Astrocyte (in vitro differentiated cells and primary cell): ENCODE measurements around the gene ZNF274. TPM values are rescaled to one million over a fixed set of nuclear protein-coding genes. Genes with fewer than 3 reads are reported as not detected.

Experiments used
- total RNA-seq: library from RNA; stranded (reverse); gene quantifications from 2 replicates; pipeline ENCODE4 v1.2.1, GENCODE V29; 2021

Gene ZNF274
- total RNA-seq, 1 donor from 2014 or later: 38.5 TPM

Other genes starting within 250 kb of the ZNF274 start
- 5.5 and 10.4 TPM in 2 replicates for gene ZNF418, start 247.7 kb upstream of the ZNF274 start, total RNA-seq
- gene ZNF256, start 235.4 kb upstream of the ZNF274 start, total RNA-seq: 7.1 and 7.3 TPM in 2 replicates
- gene C19orf18, start 208.5 kb upstream of the ZNF274 start, total RNA-seq: 0.66 and 1.5 TPM in 2 replicates
- gene ZNF606, start 180.2 kb upstream of the ZNF274 start, total RNA-seq: 13.5 and 14.3 TPM in 2 replicates
- not detected in 2 replicates for gene ZSCAN1, start 149.0 kb upstream of the ZNF274 start, total RNA-seq
- 1.5 and 1.7 TPM in 2 replicates for gene ZNF135, start 123.8 kb upstream of the ZNF274 start, total RNA-seq
- gene ZSCAN18, start 84.8 kb upstream of the ZNF274 start, total RNA-seq: 28.6 and 31.8 TPM in 2 replicates
- 10.8 and 11.1 TPM in 2 replicates for gene ZNF329, start 32.3 kb upstream of the ZNF274 start, total RNA-seq
- 23.4 and 23.7 TPM in 2 replicates for gene ZNF544, start 45.9 kb downstream of the ZNF274 start, total RNA-seq
- 10.0 and 10.4 TPM in 2 replicates for gene ZNF8, start 95.9 kb downstream of the ZNF274 start, total RNA-seq
- gene ERVK3-1, start 122.3 kb downstream of the ZNF274 start, total RNA-seq: 34.6 and 40.9 TPM in 2 replicates
- gene ZSCAN22, start 143.9 kb downstream of the ZNF274 start, total RNA-seq: 2.7 and 3.1 TPM in 2 replicates
- gene A1BG, start 170.4 kb downstream of the ZNF274 start, total RNA-seq: 32.3 and 35.9 TPM in 2 replicates
- 0.43 and 0.55 TPM in 2 replicates for gene ZNF497, start 179.7 kb downstream of the ZNF274 start, total RNA-seq
- gene ZNF837, start 198.0 kb downstream of the ZNF274 start, total RNA-seq: 2.4 and 2.9 TPM in 2 replicates
- 793 and 891 TPM in 2 replicates for gene RPS5, start 204.2 kb downstream of the ZNF274 start, total RNA-seq
- 0.36 and 0.41 TPM in 2 replicates for gene RNF225, start 212.6 kb downstream of the ZNF274 start, total RNA-seq
- gene ZNF584, start 225.6 kb downstream of the ZNF274 start, total RNA-seq: 11.7 and 12.7 TPM in 2 replicates